GOT3 (cell line): ENCODE results near the gene CELF2.

ENCODE experiments used
- DNase-seq: peaks from one replicate; lab custom pipeline; 2025; ENCODE audit warnings: mixed read lengths; lab: John Stamatoyannopoulos, UW

The CELF2 gene

DNA sequence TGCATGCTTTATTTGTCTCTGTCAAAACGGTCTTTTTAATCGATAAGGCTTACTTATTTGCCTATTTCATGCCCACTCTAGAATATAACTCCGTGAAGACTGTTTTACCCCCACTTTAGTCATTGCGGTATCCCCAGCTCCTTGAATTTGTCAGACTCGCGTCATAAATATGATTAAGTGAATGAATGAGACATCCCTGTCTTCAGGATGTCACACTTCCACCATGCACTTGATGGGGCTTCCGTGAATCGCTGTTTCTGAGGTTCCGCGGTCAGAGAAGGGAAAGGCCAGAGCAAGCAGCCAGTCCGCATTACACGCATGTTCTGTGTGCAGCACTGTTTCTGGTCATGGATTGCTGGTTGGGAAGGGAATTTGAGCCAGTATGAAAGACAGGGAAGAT, 138.8 kb downstream of the CELF2 start:
- DNase-seq, result no peak

- no peak for DNase-seq
Measured at GRCh38 chr10:11157292-11158076, 139.8 kb downstream of the CELF2 start.

GRCh38 chr10:11158080-11158479, 140.4 kb downstream of the CELF2 start:
- no peak for DNase-seq

GRCh38 chr10:11159543-11160215, 142.0 kb downstream of the CELF2 start:
- DNase-seq, result no peak

DNA sequence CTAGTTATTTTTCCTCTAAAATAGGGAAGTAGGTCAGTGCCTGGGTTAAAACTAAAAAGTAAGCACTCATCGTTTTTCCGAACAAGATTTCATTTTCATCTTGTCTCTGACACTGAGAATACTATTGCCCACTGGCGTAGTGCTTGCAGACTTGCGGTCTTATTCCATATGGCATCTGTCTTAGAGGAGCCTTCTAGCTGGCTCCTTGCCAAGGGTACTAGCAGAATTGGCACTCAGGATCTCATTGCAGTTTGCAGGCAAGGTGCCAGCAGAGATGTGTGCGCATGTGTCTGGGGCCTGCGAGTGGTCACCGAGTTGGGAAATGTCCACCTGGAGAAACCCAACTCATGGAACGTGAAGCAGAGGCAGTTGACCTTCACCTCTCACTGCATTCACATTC, 143.4 kb downstream of the CELF2 start:
- DNase-seq, result no peak

DNA sequence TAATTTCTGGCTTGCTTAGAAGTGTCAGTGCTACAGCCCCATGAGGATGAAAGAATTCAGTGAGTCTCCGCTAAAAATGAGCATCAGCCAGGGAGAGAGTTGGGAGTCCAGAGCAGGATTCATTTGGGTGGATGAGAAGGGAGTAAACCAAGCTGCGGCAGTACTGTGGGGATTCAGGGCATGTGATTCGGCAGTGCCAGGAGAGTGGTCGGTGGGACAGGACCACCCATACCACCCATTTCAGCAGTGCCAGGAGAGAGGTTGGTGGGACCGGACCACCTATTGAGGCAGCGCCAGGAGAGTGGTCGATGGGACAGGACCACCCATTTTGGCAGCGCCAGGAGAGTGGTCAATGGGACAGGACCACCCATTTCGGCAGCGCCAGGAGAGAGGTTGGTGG, 144.2 kb downstream of the CELF2 start:
- no peak for DNase-seq

DNA sequence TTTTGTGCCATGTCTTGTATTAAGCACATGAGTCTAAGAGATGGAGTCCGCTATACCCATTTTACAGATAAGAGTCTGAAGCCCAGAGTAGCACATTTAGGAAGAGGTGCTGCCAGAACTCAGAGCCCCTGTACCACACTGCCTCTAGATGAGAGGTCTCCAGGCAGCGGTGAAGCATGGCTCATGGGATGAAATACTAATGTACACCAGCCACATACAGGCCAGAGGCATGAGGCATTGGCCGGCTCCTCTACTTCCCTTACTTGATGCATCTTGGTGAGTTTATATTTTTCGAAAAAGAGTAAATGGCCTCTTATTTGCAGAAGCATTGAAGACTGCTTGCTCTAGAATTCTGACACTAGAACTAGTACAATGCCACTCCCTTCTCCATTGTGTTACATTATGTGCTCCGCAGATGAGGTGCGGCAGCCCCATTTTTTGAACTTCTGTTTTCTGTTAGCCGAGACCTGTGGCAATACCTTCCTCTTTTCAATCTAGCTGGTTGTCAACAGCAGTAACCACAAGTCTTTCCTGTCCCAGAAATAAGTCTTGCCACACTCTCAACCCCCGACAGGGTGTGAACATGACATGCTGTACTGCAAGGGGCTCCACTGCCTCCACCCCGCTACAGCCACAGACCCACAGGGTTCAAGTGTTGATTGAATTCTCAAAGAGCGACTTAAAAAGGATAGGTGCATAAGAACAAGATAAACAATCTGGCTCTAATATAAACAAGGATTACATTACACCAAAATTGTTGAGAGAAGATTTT, 145.3 kb downstream of the CELF2 start:
- no peak for DNase-seq

- no peak for DNase-seq
Measured at GRCh38 chr10:11163780-11164550, 146.3 kb downstream of the CELF2 start.

- no peak for DNase-seq
Measured at GRCh38 chr10:11164551-11164802, 146.8 kb downstream of the CELF2 start.

DNA sequence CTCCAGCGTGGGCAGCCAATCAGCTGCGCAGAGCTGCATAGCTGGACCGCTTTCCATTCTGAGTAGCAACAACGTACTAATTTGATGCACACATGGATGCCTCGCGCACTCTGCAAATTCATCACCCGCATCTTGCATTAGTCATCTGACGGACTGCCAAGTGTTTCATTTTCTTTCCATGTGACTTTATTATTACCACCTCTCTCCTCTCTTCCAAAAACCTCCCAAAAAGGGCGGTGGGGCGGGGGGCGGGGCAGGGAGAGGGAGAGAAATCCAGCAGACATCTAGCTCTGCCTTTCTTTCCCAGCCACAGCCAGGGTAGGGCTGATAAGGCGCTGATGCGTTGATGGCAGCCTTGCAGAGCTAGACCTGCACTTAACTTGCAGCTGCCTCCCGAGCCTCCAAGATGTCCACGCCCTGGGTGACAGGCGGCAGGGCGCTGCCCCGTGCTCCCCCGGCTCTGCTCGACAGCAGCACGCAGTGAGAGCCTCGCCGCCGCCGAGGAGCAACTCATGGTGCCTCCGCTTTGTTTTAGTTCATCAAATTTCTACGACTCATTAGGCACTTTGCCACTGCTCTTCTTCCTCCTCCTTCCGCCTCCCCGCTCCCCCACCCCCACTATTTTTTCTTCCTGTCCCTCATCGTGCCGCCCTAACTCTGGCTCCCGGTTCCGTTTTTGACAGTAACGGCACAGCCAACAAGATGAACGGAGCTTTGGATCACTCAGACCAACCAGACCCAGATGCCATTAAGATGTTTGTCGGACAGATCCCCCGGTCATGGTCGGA, 147.3 kb downstream of the CELF2 start:
- DNase-seq, result no peak

DNA sequence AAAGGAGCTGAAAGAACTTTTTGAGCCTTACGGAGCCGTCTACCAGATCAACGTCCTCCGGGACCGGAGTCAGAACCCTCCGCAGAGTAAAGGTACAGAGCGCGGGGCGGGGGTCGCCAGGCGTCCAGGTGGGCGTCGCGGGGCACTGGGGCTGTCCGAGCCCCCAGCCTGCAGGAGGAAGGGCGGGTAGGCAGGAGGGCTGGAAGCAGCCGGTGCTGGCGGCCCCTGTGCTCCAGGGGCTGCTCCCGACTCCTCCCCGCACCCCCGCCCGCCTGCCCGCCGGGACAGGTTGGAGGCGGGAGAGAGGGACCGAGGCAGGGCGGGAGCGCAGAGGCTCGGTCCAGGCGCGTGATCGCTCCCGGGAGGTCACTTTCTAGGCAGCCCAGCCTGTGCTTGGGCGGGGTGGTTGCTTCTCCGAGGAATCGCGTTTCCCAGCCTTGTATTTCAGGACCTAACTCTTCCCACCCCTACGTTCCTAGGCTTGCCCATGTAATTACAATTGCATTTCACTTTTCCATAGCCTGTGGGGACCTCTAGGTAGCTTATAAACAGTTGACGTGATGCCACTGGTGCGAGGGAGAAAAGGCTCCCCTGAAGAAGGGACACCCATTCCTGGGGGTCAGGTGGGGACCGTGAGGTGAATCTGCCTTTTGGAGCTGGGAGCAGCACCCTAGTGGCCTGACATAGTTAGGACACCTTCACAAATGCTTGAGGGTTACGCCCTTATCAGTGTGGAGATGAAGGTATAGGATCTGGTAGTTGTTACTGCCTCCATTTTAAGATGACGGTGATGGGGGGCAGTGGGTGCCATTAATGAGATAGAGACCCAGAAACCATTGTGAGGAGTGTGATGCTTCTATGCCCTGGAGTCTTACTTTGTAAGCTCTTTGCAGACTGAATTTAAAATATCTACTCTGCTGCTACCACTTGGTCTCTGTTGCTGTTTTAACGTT, 148.2 kb downstream of the CELF2 start:
- no peak for DNase-seq

DNA sequence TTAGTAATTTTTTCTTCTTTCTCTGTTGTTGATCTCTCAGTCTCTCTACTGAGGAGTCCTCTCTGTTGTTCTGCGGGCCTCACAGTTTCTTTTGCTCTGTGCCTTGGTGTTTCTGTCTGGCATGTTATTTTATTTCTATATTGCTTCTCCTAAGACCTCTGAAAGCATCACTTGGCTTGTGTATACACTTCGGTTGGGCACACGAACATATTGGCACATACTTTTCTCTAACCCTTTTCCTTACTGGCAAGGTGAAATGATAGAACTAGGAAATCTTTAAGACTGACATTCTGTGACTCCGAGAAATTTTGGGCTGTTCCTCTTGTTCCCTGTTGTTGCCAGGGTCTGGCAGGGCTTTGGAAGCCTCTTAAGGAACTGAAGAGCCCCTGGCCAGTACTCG, 148.9 kb downstream of the CELF2 start:
- DNase-seq, result no peak

DNA sequence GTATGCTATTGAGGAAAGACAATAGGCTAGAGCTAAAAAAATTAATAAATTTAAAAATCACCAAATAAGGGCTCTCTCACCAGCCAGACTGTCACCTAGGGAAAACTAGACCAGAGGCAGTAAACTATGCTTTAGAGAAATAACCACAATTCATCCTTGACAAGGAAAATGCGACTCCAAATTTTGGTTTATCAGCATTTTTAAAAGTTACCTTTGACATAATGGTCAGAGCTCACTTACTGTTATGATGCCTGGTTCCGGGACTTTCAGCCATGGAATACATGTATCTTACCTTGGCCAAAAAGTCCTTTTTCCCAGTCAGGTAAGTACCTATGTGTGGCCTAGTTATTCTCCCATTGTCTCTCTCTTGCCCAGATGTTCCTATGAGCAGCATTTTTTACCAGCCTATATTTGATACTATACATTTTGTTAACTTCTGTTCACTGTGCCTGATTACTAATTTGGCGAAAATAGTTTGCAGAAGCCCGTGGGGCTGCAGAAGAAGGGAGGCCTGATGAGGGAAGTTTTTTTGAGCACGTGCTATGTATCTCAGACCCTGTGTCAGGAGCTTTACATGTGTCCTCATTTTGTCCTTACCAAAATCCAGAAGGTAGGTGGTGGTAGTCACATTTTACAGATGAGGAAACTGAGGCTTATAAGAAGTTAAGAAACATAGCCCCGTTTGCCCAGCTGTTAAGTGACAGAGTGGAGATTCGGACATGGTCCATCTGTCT, 149.7 kb downstream of the CELF2 start:
- no peak for DNase-seq

GRCh38 chr10:11168423-11169090, 150.9 kb downstream of the CELF2 start:
- DNase-seq, result no peak

DNA sequence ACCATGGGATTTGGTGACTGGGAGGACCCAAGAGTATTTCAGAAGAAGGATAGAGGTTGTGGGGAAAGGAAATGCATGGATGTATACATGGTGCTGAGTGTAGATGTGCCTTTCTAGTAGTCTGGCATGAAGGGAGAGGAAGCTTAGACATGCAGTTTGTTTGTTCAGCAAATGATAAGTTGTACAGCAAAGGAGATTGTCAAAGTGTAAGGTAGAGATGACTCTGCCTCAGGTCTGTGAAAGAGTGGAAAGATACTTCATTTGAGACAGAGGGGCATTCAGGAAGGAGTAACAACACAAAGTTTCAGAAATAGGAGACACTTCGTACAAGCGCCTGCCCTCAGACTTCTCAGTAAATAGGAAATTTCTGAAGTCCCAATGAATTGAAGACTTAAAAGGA, 152.3 kb downstream of the CELF2 start:
- DNase-seq, result no peak

DNA sequence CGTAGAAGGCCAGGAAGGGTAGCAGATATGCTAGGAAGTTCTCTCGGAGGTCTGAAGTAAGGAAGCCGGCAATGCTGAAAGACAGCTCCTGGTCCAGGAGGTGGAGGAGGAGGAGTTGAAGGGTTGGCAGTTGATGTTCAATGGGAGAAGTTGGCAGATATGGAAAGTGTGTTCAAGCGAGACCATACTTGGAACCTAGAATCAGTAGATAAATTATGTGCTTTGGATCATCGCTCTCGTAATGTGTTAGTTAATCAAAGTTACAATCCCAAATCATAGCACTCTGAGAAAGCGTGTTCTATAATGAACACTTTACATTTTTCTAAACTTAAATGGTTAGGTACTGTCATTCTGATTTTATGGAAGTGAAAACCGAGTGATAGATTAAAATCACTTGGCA, 152.9 kb downstream of the CELF2 start:
- DNase-seq, result no peak

DNA sequence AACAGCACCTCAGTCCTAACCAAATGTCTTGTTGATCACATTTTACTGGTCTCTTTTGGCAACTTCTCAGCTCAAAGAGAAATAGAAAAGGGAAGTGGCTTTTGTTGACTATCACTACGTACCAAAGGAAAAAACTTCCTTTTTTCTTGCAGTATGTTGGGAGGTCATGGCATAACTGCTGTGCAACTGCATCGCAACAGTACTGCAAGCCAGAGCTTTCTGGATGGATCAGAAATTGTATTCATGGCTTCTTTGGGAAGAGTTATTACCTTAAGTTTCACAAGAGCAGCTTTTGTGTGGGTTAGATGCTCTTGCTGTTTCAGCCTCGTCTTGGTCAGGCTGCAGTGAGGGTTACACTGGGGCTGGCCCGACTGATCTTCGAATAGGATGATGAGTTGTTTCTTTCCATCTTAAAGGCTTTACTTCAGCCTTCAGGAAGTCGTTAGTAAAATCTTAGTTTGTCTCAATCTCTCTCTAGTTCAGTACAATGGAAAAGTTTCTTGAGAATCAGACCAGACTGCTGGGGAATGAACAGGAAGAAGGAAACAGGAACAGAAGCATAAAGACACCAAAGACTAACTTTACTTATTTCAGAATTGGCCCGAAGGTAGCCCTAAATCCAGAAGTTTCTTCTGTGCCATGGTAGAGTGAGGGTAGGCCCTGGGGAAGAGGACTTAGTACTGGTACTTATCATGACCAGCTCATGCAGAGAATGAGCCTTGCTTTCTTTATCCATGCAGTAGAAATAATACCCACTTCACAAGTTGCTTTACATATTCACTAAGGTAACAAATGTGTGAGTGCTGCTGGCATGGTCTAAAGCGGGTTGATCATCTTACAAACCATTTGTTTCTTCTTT, 153.6 kb downstream of the CELF2 start:
- no peak for DNase-seq

GRCh38 chr10:11173042-11173441, 155.4 kb downstream of the CELF2 start:
- no peak for DNase-seq
